SK-N-SH (cell line): ENCODE measurements around the gene VAMP5. TPM values are rescaled to one million over a fixed set of nuclear protein-coding genes. Genes with fewer than 3 reads are reported as not detected.

Source experiments
- CTCF ChIA-PET: fragments of 300-600, 350-600 bp; formaldehyde crosslinking; extraction: SDS; loops from one replicate; lab custom pipeline; 2021; lab: Yijun Ruan, JAX
- POLR2A ChIA-PET: fragments of 350-600 bp; sonication (Branson Sonifier 250); formaldehyde crosslinking; extraction: SDS; loops from one replicate; lab custom pipeline; 2020; ENCODE audit warnings: antibody characterized with exemption, inconsistent platforms; lab: Yijun Ruan, JAX
- DNase-seq: peaks from one replicate; pipeline ENCODE4 v3.0.0; 2012
- H2AFZ ChIP-seq: fragments of 200-600 bp; sonication (generic); 2 replicates; pipeline ENCODE4 v1.8.1; 2016; ENCODE audit warnings: antibody characterized with exemption, mild to moderate bottlenecking, low read depth
- H3F3A ChIP-seq: fragments of 200-600 bp; sonication (generic); replicated peaks from 2 replicates; pipeline ENCODE3; 2016; ENCODE audit warnings: antibody characterized with exemption, mild to moderate bottlenecking; ENCODE audit not compliant: insufficient read depth
- H3K27ac ChIP-seq, 2 experiments: fragments of 200-500 bp in 1 of 2; fragments of 200-600 bp in 1 of 2; sonication (Bioruptor generic) in 1 of 2; sonication (generic), shearing (Covaris generic) in 1 of 2; 2 replicates each; pipeline versions ENCODE4 v1.5.1 to v1.6.1; 2014 to 2016; ENCODE audit warnings: low read depth in 2 of 2, inconsistent platforms in 1 of 2, low read length in 1 of 2, mild to moderate bottlenecking in 1 of 2, mixed read lengths in 1 of 2
- H3K27me3 ChIP-seq: fragments of 200-600 bp; sonication (generic), shearing (Covaris generic); 2 replicates; pipeline ENCODE4 v1.6.1; 2016; ENCODE audit warnings: mixed run types; ENCODE audit not compliant: insufficient read depth
- H3K36me3 ChIP-seq, 2 experiments: fragments of 200-500 bp in 1 of 2; fragments of 200-600 bp in 1 of 2; sonication (Bioruptor generic) in 1 of 2; sonication (generic) in 1 of 2; replicated peaks in 1 of 2; 2 replicates each; pipeline versions ENCODE3 to v1.5.1; 2014 to 2016; ENCODE audit warnings: low read length in 1 of 2, mild to moderate bottlenecking in 1 of 2; ENCODE audit not compliant: insufficient read depth in 2 of 2, control insufficient read depth in 1 of 2
- H3K4me1 ChIP-seq, 2 experiments: fragments of 200-500 bp in 1 of 2; fragments of 200-600 bp in 1 of 2; sonication (Bioruptor generic) in 1 of 2; sonication (generic), shearing (Covaris generic) in 1 of 2; 2 replicates each; pipeline versions ENCODE4 v1.5.1 to v1.6.1; 2014 to 2016; ENCODE audit warnings: low read depth in 1 of 2, low read length in 1 of 2, mixed run types in 1 of 2; ENCODE audit not compliant: insufficient read depth in 2 of 2, control insufficient read depth in 1 of 2
- H3K4me2 ChIP-seq: fragments of 200-600 bp; sonication (generic), shearing (Covaris generic); 2 replicates; pipeline ENCODE4 v1.6.1; 2017; ENCODE audit warnings: mixed run types
- H3K4me3 ChIP-seq, 2 experiments: fragments of 200-500 bp in 1 of 2; fragments of 200-600 bp in 1 of 2; sonication (Bioruptor generic) in 1 of 2; sonication (generic), shearing (Covaris generic) in 1 of 2; 2 replicates each; pipeline versions ENCODE4 v1.5.1 to v1.8.1; 2014 to 2016; ENCODE audit warnings: low read depth in 2 of 2, inconsistent platforms in 1 of 2, low read length in 1 of 2, mild to moderate bottlenecking in 1 of 2, mixed read lengths in 1 of 2, moderate library complexity in 1 of 2
- H3K79me2 ChIP-seq: fragments of 200-600 bp; sonication (generic); 2 replicates; pipeline ENCODE4 v1.8.1; 2017; ENCODE audit warnings: mild to moderate bottlenecking; ENCODE audit not compliant: insufficient read depth
- H3K9ac ChIP-seq: fragments of 200-600 bp; sonication (generic); 2 replicates; pipeline ENCODE4 v1.6.1; 2017; ENCODE audit warnings: mixed run types
- H3K9me2 ChIP-seq: fragments of 200-600 bp; sonication (generic); 2 replicates; pipeline ENCODE4 v1.6.1; 2017; ENCODE audit warnings: mixed run types
- H3K9me3 ChIP-seq: fragments of 200-600 bp; sonication (generic); 2 replicates; pipeline ENCODE4 v1.6.1; 2017; ENCODE audit warnings: mixed run types, mild to moderate bottlenecking, moderate library complexity
- H4K20me1 ChIP-seq: fragments of 200-600 bp; sonication (generic); 2 replicates; pipeline ENCODE4 v1.6.1; 2017; ENCODE audit warnings: mild to moderate bottlenecking, mixed run types; ENCODE audit not compliant: insufficient read depth
- ELF1 ChIP-seq: IDR thresholded peaks from 2 replicates; pipeline ENCODE4 v1.4.0; 2012
- EZH2phosphoT487 ChIP-seq: fragments of 200-600 bp; sonication (generic); IDR thresholded peaks from 2 replicates; pipeline ENCODE4 v1.6.1; 2017; ENCODE audit warnings: low read depth, mixed run types, mild to moderate bottlenecking, antibody characterized with exemption, moderate library complexity, borderline replicate concordance
- FOSL2 ChIP-seq: IDR thresholded peaks from 2 replicates; pipeline ENCODE4 v1.4.0; 2012; ENCODE audit warnings: low read depth, mild to moderate bottlenecking, moderate library complexity, borderline replicate concordance
- GABPA ChIP-seq: IDR thresholded peaks from 2 replicates; pipeline ENCODE4 v1.4.0; 2012; ENCODE audit warnings: low read depth, mild to moderate bottlenecking
- JUND ChIP-seq: IDR thresholded peaks from 2 replicates; pipeline ENCODE4 v1.4.0; 2012
- MXI1 ChIP-seq: IDR thresholded peaks from 2 replicates; pipeline ENCODE4 v1.6.1; 2012; ENCODE audit warnings: mild to moderate bottlenecking, low read depth, low read length, improper control_type of control experiment
- NRF1 ChIP-seq: IDR thresholded peaks from 2 replicates; pipeline ENCODE4 v1.6.1; 2012; ENCODE audit warnings: low read depth, mild to moderate bottlenecking, low read length
- POLR2AphosphoS5 ChIP-seq: IDR thresholded peaks from 2 replicates; pipeline ENCODE4 v1.6.1; 2012; ENCODE audit warnings: low read depth, low read length
- RCOR1 ChIP-seq: fragments of 150-350 bp; IDR thresholded peaks from 2 replicates; pipeline ENCODE4 v1.6.1; 2017; ENCODE audit warnings: antibody characterized with exemption, low read length
- REST ChIP-seq: IDR thresholded peaks from 2 replicates; pipeline ENCODE4 v1.6.1; 2012; ENCODE audit warnings: mild to moderate bottlenecking, low read depth, low read length, moderate library complexity
- RFX5 ChIP-seq: IDR thresholded peaks from 2 replicates; pipeline ENCODE4 v1.6.1; 2012; ENCODE audit warnings: mild to moderate bottlenecking, improper control_type of control experiment, low read length
- RXRA ChIP-seq: IDR thresholded peaks from 2 replicates; pipeline ENCODE4 v1.4.0; 2012; ENCODE audit warnings: low read depth, mild to moderate bottlenecking, borderline replicate concordance
- SMC3 ChIP-seq: IDR thresholded peaks from 2 replicates; pipeline ENCODE4 v1.6.1; 2012; ENCODE audit warnings: low read depth, low read length, improper control_type of control experiment
- TEAD4 ChIP-seq: IDR thresholded peaks from 2 replicates; pipeline ENCODE4 v1.4.0; 2012; ENCODE audit warnings: mild to moderate bottlenecking, borderline replicate concordance; ENCODE audit not compliant: insufficient read depth
- YY1 ChIP-seq: IDR thresholded peaks from 2 replicates; pipeline ENCODE4 v1.4.0; 2012; ENCODE audit warnings: low read depth, mild to moderate bottlenecking
- ZBTB33 ChIP-seq: IDR thresholded peaks from 2 replicates; pipeline ENCODE4 v1.4.0; 2012; ENCODE audit warnings: low read depth, borderline replicate concordance
- WGBS: methylation state at CpG from one replicate; pipeline ENCODE4 v1.1.6; 2017; ENCODE audit warnings: low lambda C conversion rate; 5-methylcytosine and 5-hydroxymethylcytosine counted together
- polyA plus RNA-seq, 3 experiments: library from polyadenylated mRNA; depleted of rRNA; stranded (reverse); fragments of >200 nt; gene quantifications; 2 replicates each; pipeline ENCODE4 v1.2.3, GENCODE V29; 2012
- TF ChIP-seq, protein P1 (sequence below): fragments of 150-350 bp; IDR thresholded peaks from 2 replicates; pipeline ENCODE4 v1.6.1; 2017; ENCODE audit warnings: antibody characterized with exemption, low read length, low read depth, borderline replicate concordance

The VAMP5 gene
- polyA plus RNA-seq, 1 of the 3 experiments (the other 2 are of a cell fraction) = 12.0 TPM

- ChIA-PET CTCF (interaction anchor here (0.7 to 1.4 kb wide), 4 partner anchors 10 to 164 kb away, joined by 3 to 5 read pairs (median 4); partner anchors contain the start of gene RNF181), POLR2A (interaction anchor here (0.6 kb wide), 1 partner anchor 14 kb away, joined by 3 read pairs; no protein-coding TSS in a partner anchor)
- H3K4me1 ChIP-seq = peaks cover 10 to 11% of the 10 kb centered on the region in 2 experiments; a peak in 2 of 4 replicates
- H3F3A ChIP-seq = no peaks in the 10 kb centered on the region
- peak; percentile 31 for DNase-seq
- H4K20me1 ChIP-seq = no peaks in the 10 kb centered on the region
- H3K9me3 ChIP-seq = no peaks in the 10 kb centered on the region
- no peaks in the 10 kb centered on the region for H3K9me2 ChIP-seq
- H3K27me3 ChIP-seq = no peaks in the 10 kb centered on the region
- TF ChIP-seq EZH2phosphoT487 (no peak), FOSL2 (0 out of 2 replicates have a peak, but pooled peaks have one; percentile 22), JUND (no peak)
- 92% methylated on average over 9 of the region's 9 CpGs for WGBS
- H3K27ac ChIP-seq = peak overlapping the region in 1 of 2 experiments; percentile 14; a peak in 1 of 4 replicates
- peak overlapping the region; percentile 86 for H2AFZ ChIP-seq
- peak overlapping the region; percentile 19; the same call in 1 of the 2 replicates for H3K4me2 ChIP-seq
- H3K36me3 ChIP-seq = no peaks in the 10 kb centered on the region
- H3K4me3 ChIP-seq = no peak overlapping the region
- H3K79me2 ChIP-seq = no peaks in the 10 kb centered on the region
- no peak overlapping the region for H3K9ac ChIP-seq
Measured at GRCh38 chr2:85584857-85585780, 888 bp downstream of the VAMP5 start.

DNA sequence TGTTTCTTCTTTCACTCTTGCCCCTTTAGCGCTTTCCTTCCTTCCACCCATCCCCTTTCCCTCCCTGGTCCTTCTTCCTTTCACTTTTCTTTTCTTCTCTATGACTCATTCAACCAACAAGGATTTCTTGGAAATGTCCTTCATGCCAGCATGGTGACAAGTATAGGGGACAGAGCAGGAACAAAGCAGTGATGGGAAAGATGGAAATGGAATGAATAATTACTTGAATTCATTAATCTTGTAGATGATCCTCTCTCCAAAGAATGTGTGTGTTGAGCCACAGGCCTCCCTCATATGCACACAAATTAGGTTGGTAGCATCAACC lies 1.5 kb downstream of the VAMP5 start:
- WGBS = 96% methylated on average over 1 of the region's 1 CpG
- CTCF ChIA-PET = interaction anchor here (0.7 to 1.3 kb wide), 3 partner anchors 10 to 52 kb away, joined by 3 to 5 read pairs (median 4); partner anchors contain the start of gene RNF181
- Histone ChIP-seq H3F3A (no peaks in the 10 kb centered on the region), H3K4me3 (no peak overlapping the region), H3K4me1 (peaks cover 10 to 11% of the 10 kb centered on the region in 2 experiments; a peak in 2 of 4 replicates), H4K20me1 (no peaks in the 10 kb centered on the region), H3K79me2 (no peaks in the 10 kb centered on the region), H3K27me3 (no peaks in the 10 kb centered on the region), H3K9ac (no peak overlapping the region), H3K36me3 (no peaks in the 10 kb centered on the region), H3K9me2 (no peaks in the 10 kb centered on the region), H3K9me3 (no peaks in the 10 kb centered on the region), H2AFZ (peak overlapping the region; percentile 86), H3K27ac (peak overlapping the region in 1 of 2 experiments; percentile 14; a peak in 1 of 4 replicates)
- DNase-seq = no peak
- POLR2A ChIA-PET = no interaction called here
- TF ChIP-seq JUND (peak; percentile 25; the same call in 1 of the 2 replicates), MXI1 (no peak), SMC3 (no peak), RXRA (no peak), POLR2AphosphoS5 (no peak), ELF1 (no peak), YY1 (no peak), NRF1 (no peak), GABPA (no peak), RFX5 (no peak), FOSL2 (peak; percentile 47), TEAD4 (no peak), REST (no peak), RCOR1 (no peak), ZBTB33 (no peak)
- TF ChIP-seq, protein P1, sequence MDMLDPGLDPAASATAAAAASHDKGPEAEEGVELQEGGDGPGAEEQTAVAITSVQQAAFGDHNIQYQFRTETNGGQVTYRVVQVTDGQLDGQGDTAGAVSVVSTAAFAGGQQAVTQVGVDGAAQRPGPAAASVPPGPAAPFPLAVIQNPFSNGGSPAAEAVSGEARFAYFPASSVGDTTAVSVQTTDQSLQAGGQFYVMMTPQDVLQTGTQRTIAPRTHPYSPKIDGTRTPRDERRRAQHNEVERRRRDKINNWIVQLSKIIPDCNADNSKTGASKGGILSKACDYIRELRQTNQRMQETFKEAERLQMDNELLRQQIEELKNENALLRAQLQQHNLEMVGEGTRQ = no peak
- TF ChIP-seq, all 33 proteins: peak for 2
- H3K4me2 ChIP-seq = peak overlapping the region; percentile 19; the same call in 1 of the 2 replicates
